ENCODE data around the gene MEGF6.

The MEGF6 gene

GRCh38 chr1:3533067-3534048 is 78.0 kb downstream of the MEGF6 start:
- no peak for DNase-seq

GRCh38 chr1:3531928-3532327 is 79.4 kb downstream of the MEGF6 start:
- DNase-seq: no peak

- no peak for DNase-seq
Observed at GRCh38 chr1:3530926-3531818, 80.1 kb downstream of the MEGF6 start.

- DNase-seq: no peak
Observed at GRCh38 chr1:3530086-3530925, 81.0 kb downstream of the MEGF6 start.

- DNase-seq: no peak
Observed at GRCh38 chr1:3529099-3529729, 82.1 kb downstream of the MEGF6 start.

- no peak for DNase-seq
Observed at GRCh38 chr1:3527774-3528173, 83.5 kb downstream of the MEGF6 start.

- DNase-seq: no peak
Observed at GRCh38 chr1:3525551-3526482, 85.5 kb downstream of the MEGF6 start.

GRCh38 chr1:3524556-3525203 is 86.6 kb downstream of the MEGF6 start:
- DNase-seq: no peak

- DNase-seq: no peak
Observed at GRCh38 chr1:3523980-3524379, 87.3 kb downstream of the MEGF6 start.

- no peak for DNase-seq
Observed at GRCh38 chr1:3522564-3523265, 88.6 kb downstream of the MEGF6 start.

- DNase-seq: no peak
Observed at GRCh38 chr1:3522112-3522511, 89.2 kb downstream of the MEGF6 start.

GRCh38 chr1:3521426-3521825 is 89.9 kb downstream of the MEGF6 start:
- no peak for DNase-seq

GRCh38 chr1:3520419-3521378 is 90.6 kb downstream of the MEGF6 start:
- no peak for DNase-seq

- no peak for DNase-seq
Observed at GRCh38 chr1:3519301-3519885, 91.9 kb downstream of the MEGF6 start.

- DNase-seq: no peak
Observed at GRCh38 chr1:3518756-3519155, 92.6 kb downstream of the MEGF6 start.

GRCh38 chr1:3518256-3518655 is 93.1 kb downstream of the MEGF6 start:
- DNase-seq: no peak

GRCh38 chr1:3516911-3517675 is 94.2 kb downstream of the MEGF6 start:
- DNase-seq: no peak
